Limb (tissue), 2 donors: Measurements from ENCODE around the gene CCDC142.
"Not testable (repeated sequence)": the region's sequence is repeated elsewhere in the genome, so short reads cannot be mapped to it uniquely, and the experiment has no call there.

Experiments
- DNase-seq, 2 donors: peaks; one replicate each; pipeline ENCODE4 v3.0.0-alpha.2; 2016; ENCODE audit errors: extremely low spot score in 2 of 2

CCDC142 gene

DNA sequence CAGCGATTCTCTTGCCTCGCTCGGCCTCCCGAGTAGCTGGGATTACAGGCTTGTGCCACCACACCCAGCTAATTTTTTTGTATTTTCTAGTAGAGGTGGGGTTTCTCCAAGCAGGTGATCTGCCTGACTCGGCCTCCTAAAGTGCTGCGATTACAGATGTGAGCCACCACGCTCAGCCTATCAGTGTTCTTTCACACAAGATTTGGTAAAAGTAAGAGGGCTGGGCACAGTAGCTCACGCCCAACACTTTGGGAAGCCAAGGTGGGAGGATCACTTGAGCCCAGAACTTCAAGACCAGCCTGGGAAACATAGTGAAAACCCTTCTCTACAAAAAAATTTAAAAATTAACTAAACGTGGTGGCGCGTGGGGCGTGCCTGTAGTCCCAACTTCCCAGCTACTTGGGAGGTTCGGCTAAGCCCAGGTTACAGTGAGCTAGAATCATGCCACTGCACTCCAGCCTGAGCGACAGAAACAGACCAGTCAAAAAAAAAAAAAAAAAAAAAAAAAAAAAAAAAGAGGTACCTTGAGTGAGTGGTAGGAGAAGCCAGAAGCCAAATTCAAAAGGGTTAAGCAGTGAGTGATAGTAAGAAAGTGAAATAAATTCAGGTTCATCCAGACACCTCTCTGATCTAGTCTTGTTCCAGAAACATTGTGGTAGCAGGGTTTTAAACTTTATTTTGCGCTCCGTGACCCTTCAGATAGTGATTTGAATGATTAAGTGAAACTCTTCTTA, 11.3 kb downstream of the CCDC142 start:
- DNase-seq: no peak

DNA sequence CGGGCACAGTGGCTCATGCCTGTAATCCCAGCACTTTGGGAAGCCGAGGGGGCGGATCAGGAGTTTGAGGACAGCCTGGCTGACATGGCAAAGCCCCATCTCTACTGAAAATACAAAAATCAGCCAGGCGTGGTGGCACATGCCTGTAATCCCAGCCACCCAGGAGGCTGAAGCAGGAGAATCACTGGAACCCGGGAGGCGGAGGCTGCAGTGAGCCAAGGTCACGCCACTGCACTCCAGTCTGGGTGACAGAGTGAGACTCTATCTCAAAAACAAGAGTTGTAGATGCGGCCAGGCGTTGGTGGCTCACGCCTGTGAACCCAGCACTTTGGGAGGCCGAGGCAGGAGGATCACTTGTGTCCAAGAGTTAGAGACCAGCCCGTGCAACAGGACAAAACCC, 12.1 kb downstream of the CCDC142 start:
- not testable (repeated sequence) for DNase-seq

DNA sequence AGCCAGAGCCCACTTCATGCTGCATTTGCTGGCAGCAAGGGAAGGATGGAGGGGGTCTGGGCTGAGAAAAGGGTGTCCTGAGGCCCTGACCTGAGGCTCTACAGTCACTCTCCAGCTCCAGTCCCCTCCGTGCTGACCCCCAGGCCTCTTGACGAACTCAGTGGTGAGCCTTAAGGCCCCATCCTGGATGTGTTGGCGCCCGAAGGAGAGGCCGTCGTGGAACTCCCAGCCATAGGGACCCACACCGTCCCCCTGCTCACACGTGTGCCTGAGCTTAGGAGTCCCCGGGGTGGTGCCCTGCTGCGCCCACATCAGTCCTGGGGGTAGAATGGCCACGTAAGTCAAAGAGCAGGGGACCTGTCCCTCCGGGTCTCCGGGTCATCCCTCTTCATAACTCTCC, 18.4 kb downstream of the CCDC142 start:
- no peak for DNase-seq

DNA sequence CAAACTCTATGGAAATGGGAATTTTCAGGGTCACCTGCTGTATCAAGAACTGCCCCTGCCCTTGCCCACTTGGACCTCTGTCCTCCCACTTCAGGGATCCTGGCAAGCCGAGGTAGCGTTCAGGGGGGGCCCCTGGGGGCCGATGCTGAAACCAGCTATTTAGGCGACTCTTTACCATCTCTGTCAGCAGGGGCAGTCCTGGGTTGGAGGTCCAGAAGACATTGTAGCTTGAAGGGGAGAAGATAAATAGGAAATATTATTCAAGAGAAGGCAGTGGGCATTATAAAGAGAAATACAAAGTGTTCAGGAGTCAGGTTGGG, 20.1 kb downstream of the CCDC142 start:
- DNase-seq: no peak

DNA sequence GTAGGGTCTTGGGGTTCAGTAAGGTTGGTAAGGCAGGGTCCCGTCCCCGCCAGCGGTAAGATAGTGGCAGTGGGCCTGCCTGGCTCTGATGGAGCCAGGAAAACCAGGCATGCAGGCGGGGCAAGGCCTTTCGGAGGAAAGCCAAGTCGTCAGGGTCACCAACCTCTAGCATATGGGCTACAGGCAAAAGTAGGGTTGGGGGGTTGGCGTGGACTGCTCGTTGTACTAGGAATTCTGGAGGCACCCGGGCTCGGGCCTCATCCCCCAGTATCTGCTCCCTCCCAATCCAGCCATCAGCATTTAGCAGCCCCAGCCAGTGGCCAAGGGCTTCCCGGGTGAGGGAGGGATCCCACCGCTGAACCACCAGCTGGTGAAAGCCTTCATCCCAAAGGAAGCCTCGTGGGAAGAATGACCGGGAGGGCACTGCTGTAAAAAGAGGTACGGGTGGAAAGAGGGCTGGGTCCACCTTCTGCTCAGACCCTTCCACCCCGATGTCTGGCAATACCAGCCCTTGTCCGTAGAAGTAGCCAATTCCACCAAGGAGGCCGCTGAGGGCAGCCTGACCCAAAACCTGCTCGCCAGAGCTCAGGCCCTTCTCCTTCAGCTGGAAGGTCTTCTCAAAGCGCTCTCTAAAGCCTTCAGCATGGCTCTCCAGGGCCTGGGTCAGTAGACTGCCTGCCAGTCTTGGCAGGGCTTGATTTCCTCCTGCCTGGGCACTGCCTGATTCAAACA, 20.6 kb downstream of the CCDC142 start:
- no peak for DNase-seq

DNA sequence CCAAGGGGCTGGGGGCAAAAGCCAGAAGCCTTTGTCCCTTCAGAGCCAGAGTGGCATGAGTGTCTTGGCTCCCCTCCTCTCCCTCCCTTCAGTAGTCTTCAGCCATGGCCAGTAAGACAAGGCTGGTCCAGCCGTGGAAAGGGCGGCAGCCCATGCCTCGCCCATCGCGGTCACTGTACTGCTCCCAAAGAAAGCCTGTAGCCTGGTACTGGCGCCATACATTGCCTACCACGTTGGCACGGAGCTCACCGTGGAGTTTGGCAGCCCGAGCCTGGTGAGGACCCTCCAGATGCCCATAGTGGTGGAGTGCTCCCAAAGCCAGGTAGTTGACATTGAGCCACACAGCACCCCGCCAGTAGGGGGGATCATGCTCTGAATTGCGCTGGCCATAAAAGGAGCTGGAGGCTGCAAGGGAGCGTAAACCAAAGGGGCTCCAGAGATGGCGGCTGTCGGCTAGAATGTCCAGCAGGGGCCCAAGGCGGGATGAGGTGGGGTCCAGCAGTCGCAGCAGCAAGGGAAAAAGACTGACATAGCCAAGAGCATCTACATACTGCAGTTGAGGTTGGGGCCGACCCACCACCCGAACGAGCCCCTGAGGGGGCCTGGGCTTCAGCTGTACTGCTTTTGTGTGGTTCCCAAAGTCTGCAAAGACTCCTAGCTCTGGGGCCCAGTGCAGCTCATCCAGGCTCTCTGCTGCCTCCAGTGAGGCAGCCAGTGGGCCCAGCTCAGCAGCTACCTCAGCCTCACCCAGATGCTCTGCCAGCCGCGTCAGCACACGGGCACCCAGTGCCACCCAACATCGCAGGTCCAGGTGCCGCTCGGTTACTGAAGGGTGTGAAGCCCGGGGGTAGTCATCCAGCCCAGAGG, 21.4 kb downstream of the CCDC142 start:
- no peak for DNase-seq

DNA sequence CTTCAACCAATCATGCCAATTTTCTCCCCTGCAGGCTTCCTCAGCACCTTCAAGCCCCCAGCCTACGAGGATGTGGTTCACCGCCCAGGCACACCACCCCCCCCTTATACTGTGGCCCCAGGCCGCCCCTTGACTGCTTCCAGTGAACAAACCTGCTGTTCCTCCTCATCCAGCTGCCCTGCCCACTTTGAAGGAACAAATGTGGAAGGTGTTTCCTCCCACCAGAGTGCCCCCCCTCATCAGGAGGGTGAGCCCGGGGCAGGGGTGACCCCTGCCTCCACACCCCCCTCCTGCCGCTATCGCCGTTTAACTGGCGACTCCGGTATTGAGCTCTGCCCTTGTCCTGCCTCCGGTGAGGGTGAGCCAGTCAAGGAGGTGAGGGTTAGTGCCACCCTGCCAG, 22.6 kb downstream of the CCDC142 start:
- DNase-seq: not testable (repeated sequence)

DNA sequence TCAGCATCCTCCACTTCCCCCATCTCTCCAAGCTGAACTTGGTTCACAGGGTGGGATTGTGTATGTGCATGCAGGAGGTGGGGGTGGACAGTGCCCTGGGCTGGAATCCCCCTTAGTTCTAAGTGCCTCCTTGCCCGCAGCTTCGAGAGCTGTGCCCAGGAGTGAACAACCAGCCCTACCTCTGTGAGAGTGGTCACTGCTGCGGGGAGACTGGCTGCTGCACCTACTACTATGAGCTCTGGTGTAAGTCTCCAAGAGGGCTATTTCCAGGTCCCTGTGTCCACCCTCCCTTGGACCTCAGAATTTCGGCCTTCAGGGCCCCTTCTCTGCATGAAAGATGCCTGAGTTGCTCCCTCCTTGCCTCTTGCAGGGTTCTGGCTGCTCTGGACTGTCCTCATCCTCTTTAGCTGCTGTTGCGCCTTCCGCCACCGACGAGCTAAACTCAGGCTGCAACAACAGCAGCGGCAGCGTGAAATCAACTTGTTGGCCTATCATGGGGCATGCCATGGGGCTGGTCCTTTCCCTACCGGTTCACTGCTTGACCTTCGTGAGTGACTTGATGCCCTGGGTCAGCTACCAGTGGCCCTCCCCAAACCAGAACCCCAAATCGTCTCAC, 23.2 kb downstream of the CCDC142 start:
- DNase-seq: not testable (repeated sequence)

DNA sequence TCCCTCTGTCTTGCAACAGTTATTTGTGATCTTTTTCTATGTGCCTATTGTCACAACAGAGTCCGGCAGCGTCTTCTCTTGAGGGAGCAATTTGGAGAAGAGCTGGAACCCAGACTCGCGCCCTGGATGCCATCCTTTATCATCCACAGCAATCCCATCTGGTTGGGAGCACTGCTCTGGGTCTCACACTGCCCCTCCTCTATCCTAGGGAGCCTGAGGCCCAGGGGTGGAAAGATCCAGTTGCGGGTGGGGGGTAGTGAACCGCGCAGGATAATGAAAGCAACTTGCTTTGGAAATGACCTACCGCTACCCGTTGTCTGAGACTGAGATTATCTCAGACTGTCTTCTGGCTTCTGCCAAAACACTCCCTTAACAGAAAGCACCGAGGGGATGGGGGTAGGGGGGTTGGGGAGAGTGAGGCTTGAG, 23.8 kb downstream of the CCDC142 start:
- no peak for DNase-seq

DNA sequence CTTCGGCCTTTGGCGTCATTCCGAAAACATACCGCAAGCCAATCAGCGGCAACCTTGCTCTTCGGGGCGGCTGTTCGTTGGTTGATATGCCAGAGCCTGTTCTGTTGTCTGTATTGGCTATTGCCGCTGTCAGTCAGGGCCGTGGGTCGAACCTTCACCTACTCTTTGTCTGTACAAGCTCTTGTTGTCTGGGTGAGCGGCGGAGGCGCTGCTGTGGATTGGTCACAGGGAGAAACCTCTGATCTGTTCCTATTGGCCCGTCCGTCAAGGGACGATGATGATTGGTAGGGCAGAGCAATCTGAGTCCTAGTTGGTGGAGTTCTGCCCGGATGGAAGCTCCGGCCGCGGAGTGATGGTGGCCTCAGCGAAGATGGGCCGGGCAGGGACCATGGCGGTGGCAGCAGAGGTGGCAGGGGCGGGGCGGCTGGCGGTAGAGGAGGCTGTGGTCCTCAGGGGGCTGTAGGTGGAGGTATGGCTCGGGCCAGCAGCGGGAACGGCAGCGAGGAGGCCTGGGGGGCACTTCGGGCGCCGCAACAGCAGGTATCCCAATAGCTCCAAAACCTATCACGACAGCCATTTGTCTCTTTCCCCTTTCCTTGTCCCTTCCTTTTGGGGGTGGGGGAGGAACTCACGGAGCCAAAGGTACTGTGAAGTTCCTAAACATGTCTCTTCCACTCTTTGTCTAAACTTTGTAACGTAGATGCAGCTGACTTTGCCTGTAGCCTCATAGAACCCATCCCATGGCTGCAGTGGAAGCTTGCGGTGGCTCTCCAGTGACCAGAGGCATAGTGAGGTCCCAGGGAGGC, 24.5 kb downstream of the CCDC142 start, which contains the start of gene WBP1:
Gene WBP1, plus strand, starts transcription at position 307 of the 806 bp plus-strand sequence. Its CDS starts 165 bp downstream, at position 472.
- DNase-seq: peak; percentile 99 to 100

DNA sequence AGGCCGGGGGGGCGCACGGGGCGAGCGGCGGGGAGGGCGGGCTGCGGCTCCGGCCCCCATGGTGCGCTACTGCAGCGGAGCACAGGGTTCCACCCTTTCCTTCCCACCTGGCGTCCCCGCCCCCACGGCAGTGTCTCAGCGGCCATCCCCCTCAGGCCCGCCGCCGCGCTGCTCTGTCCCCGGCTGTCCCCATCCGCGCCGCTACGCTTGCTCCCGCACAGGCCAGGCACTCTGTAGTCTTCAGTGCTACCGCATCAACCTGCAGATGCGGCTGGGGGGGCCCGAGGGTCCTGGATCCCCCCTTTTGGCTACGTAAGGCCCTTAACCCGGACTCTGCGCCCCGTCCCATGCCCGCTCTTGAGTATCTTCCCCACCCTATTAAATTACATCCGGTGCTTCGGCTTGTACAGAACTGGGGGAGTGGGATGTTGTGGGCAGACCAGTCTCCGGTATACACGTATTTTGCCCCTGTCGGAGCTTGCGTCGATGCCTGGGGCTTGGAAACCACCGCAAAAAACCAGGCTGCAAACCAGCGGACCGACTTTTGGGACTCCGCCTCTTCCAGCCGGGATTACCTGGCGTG, 25.2 kb downstream of the CCDC142 start:
- peak; percentile 65 to 87 for DNase-seq

DNA sequence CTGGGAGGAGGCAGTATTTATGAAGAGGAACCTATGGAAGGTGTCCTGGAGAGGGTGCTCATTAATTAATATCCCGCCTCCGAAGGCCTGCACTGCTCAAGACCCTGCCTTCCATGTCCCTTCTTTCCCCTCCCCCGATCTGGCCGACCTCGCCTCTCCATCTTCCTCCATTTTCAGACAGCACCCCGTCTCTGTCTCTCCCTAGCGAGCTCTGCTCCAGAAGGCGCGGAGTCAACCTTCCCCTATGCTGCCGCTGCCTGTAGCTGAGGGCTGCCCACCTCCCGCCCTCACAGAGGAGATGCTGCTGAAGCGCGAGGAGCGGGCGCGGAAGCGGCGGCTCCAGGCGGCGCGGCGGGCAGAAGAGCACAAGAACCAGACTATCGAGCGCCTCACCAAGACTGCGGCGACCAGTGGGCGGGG, 25.7 kb downstream of the CCDC142 start:
- DNase-seq: no peak

DNA sequence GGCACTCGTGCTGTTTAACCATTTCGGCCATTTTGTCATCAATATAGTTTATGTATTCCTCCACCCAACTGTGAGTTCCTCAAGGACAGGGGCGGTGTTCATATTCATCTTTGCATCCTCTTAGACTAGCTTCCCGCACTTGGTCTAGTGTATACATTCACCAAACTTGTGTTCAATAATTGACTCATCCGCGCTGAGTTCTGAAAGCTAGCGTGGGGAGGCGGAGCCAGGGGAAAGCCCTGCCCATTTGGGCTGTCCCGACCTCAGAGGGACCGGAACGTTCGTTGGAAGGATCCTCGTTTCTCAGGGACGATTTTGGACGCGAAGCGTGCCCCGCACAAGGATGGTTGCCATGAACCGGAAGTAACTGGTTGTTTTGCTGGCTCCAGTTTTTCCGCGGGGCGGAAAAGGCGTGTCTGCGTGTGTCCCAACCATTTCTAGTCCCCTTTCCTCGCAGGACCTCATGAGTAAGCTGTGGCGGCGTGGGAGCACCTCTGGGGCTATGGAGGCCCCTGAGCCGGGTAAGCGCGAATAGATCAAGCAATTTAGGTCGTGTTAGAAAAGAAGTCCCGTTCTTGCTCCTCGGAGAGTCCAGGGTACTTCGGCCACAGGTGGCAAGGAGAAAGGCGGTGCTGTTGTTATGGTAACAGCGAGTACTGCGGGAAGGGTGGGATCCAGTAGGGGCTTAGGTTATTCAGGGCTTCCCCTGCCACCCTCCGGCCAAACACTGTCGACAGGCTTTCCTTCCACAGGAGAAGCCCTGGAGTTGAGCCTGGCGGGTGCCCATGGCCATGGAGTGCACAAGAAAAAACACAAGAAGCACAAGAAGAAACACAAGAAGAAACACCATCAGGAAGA, 27.9 kb downstream of the CCDC142 start, which contains the start of gene INO80B:
Gene INO80B, plus strand, starts transcription at position 434 of the 858 bp plus-strand sequence. Its CDS starts 30 bp downstream, at position 464.
- peak; percentile 96 to 97 for DNase-seq

DNA sequence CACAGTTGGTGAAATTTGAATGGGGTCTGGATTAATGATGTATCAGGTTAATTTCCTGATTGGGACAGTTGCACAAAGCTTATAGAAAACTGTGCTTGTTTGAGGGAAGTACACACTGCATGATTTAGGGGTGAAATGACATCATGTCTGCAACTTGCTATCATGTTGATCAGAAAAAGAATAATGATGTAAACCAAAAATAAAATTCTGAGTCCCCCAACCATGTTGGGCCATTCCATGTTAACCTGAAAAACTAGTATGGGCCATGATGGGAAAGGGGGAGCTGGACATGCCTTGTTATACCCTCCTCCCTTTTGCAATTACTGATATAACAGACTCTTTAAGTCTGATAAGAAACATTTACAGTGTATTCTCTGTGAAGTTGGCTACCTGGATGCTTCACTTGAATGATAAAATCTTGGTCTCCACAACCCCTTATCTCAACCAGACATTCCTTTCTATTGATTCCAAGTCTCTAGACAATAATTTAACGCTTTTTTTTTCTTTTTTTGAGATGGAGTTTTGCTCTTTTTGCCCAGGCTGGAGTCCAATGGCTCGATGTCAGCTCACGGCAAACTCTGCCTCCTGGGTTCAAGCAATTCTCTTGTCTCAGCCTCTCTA, 32.1 kb downstream of the CCDC142 start:
- no peak for DNase-seq

DNA sequence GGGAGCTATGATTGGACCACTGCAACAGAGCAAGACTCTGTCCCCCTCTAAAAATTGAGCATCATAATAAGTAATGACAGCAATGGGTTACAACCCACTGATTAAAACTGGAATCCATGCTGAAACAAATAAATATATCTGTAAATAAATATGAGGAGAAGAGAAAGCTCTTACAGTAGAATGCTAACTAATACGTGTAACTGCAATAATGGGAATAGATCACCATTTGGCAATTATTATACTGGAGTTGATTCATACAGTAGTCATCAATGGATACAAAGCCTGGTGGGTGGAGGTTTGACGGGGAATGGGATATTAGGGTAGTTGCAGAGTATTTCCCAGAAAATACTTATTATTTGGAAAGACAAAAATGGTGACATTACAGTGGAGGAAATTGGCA, 34.0 kb downstream of the CCDC142 start:
- DNase-seq: no peak

DNA sequence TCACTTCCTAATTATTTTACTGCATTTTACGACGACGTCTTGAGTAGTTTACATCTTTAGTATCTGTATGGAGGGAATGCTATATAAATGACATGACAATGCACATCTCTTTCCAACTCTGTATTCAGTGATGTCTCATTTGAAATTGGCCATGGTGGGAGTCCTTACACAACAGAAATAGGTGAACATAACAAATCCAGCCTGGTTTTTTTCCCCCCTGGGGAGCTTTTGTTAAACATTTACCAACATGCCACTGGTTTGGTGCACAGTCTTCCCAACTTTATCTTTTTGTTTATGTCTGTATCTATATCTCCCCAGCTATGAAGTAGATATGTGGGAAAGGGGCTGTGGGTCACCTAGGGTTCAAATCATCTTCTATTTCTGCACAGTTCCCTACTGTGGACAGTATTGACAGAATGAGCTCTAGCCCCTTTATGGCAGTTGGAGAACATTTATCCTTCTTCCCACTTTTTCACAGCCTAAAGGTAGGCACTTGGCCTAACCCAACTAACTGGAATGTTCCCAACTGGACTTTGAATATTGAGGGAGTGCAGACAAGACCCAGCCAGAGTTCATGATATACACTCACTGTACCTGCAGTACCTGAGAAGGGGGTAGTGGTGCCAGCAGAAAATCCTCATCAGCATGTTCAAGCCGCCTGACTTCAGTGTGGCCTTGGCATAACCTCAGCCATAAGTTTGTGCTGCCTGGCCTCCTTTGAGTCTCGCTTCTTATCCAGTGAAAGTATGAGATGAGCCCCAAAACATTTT, 35.4 kb downstream of the CCDC142 start:
- no peak for DNase-seq

DNA sequence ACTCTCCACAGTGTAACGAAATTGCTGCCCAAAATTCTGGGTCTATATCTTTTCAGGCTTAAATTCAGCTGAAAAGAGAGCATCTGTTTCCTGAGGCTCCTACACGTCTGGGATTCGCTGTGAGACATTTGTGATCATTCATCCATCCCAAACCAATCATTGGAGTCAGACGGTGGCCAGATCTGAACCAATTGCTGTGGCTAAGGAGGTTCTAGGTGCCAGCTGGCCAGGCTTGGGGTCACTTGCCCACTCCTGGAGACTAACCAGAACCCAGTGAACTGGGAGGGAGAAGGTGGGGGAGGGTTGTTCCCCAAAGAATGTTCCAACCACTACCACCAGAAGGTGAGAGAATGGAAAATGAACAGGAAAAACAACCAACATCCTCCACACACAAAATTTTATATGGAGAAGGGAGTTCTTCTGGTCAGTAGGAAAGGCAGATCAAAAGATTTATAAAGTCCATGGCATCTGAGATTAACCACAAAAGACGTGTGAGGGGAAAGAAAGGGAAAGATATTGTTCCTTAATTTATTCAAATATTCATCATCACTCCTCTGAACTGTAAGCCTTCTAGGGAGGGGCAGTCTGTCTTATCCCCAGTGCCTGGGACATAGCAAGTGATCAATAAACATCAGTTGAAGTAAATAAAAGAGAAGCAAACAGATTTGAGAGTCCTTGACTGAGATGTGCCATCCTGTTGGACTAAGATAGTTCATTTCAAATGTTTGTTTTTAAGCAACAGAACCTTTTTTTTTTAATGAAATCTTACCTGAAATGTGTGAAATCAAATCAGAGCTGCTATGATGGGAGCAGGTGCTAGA, 38.1 kb downstream of the CCDC142 start:
- no peak for DNase-seq
